ENCODE data around the gene KPTN.

The KPTN gene

DNA sequence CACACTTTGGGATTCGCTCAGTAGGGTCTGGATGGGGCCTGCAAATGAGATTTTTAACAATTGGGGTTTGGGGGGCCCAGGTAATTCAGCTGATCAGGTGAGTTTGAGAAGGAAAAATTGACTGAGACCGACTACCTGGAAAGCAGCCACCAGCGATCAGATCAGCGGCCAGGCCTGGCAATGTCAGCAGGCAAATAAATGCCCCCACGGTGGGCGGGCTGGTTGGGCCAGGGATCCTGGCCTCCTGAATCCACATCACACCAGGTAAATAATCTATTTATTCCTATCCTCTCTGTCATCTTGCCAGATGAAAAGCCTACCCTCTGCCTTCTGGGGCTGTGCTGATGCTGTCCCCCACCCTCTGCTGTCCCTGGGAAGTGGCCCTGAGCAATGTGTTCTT is 21.5 kb upstream of the KPTN start:
- no peak for DNase-seq (ENCODE audit: low read depth)
- in situ Hi-C loops (cut with HindIII; ENCODE audit: low sequenced_read_pairs): no loop called here
- TF ChIP-seq, protein P1, sequence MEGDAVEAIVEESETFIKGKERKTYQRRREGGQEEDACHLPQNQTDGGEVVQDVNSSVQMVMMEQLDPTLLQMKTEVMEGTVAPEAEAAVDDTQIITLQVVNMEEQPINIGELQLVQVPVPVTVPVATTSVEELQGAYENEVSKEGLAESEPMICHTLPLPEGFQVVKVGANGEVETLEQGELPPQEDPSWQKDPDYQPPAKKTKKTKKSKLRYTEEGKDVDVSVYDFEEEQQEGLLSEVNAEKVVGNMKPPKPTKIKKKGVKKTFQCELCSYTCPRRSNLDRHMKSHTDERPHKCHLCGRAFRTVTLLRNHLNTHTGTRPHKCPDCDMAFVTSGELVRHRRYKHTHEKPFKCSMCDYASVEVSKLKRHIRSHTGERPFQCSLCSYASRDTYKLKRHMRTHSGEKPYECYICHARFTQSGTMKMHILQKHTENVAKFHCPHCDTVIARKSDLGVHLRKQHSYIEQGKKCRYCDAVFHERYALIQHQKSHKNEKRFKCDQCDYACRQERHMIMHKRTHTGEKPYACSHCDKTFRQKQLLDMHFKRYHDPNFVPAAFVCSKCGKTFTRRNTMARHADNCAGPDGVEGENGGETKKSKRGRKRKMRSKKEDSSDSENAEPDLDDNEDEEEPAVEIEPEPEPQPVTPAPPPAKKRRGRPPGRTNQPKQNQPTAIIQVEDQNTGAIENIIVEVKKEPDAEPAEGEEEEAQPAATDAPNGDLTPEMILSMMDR (IDR thresholded peaks at IDR 0.05; ENCODE audit: low read depth, low read length, missing control alignments): no peak
- H3K4me3 ChIP-seq (ENCODE audit: low read depth, low read length): no peak overlapping the region

DNA sequence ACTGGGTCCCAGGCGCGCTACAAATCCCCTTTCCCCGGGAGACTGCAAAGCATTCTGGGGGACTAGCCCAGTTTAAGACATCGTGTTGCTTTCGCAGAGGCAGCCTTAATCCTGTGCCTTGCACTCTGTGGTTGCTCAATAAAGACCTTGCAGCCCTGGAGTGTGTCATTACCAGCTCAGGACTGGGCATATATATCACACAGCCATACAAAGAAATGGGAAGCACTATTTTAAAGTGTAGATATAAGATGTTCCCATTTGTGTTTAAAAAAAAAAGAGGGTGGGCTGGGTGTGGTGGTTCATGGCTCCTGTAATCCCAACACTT is 19.8 kb upstream of the KPTN start:
- no peak overlapping the region for H3K4me3 ChIP-seq (ENCODE audit: low read depth, low read length)
- TF ChIP-seq, protein P1 (IDR thresholded peaks at IDR 0.05; ENCODE audit: low read depth, low read length, missing control alignments): no peak
- in situ Hi-C loops (cut with HindIII; ENCODE audit: low sequenced_read_pairs): no loop called here
- DNase-seq (ENCODE audit: low read depth): no peak

DNA sequence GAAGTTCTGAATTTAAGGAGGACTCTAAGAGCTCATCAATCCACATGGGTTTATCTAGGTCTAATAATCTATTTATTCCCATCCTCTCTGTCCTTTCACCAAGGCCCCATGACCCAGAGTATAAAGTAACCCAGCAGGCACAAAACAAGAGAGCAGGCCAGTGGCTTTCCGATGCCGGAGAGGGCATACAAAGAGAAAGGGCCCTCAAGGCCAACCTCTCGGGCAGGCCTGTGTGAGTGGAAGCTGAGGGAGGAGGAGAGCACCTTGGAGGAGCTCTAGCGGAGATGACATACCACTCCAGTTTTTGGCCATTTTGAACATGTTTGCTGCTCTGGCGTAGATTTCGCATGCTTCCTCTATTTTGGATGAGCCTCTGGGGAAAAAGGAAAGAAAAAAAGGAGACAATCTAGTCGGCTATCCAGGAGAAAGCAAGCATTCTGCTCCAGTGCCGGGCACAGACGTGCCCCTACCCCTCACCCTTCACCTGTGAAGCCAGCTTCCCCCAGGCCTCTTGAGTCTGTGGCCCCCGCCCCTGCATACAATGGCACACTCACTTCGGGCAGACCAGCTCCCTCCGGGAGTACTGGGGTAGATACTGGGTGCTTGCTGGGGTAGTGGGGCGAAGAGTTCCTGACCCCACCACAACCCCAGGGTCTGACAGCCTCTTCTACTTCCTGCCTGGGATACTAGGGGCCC is 19.3 kb upstream of the KPTN start:
- in situ Hi-C loops (cut with HindIII; ENCODE audit: low sequenced_read_pairs): no loop called here
- TF ChIP-seq, protein P1 (IDR thresholded peaks at IDR 0.05; ENCODE audit: low read depth, low read length, missing control alignments): no peak
- no peak for DNase-seq (ENCODE audit: low read depth)
- no peak overlapping the region for H3K4me3 ChIP-seq (ENCODE audit: low read depth, low read length)

DNA sequence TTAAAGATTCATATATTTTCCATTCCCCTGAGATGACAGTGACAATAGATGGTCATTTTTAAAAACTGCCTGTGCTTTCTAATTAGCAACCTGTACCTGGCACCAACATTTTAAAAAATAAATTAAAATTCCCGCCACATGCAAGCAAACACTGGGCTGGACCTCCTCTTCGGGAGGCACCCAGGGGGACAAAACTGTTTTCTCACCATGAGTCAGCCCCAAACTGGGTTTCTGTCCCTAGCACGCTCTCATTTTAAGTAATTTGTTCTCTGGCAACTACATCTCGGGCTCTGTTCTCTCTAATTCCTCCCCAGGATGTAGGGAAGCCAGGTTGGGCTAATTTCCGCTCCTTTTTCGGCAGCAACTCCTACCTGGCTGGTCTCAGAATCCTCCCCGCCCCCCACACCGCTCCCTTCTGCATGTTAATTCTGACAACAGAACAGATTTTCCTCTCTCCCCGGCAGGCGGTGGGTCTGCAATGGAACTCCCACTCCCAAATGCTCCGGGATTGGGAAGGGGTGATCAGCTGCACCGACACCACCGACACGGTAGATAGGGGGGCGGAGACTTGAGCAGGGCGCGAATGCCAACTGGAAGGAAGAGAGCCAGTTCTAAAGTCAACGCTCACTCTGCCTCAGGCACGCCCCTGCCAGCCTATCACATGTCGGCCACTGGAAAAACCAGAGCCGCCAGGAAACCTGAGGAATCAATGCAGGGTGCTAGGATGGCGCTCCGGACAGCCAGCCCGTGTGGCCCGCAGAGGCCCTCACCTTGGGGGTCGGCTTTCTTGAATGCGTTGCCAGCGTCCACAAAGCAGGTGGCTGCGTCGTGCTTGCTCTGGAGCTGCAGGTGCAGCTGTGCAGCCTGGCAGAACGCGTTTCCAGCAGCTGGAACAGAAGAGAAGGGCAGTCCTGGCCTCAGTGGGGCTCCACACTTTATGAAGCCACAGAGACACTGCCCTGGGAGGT is 16.1 kb upstream of the KPTN start:
- in situ Hi-C loops (cut with HindIII; ENCODE audit: low sequenced_read_pairs): no loop called here
- TF ChIP-seq, protein P1 (IDR thresholded peaks at IDR 0.05; ENCODE audit: low read depth, low read length, missing control alignments): no peak
- DNase-seq (ENCODE audit: low read depth): no peak
- H3K4me3 ChIP-seq (ENCODE audit: low read depth, low read length): no peak overlapping the region

DNA sequence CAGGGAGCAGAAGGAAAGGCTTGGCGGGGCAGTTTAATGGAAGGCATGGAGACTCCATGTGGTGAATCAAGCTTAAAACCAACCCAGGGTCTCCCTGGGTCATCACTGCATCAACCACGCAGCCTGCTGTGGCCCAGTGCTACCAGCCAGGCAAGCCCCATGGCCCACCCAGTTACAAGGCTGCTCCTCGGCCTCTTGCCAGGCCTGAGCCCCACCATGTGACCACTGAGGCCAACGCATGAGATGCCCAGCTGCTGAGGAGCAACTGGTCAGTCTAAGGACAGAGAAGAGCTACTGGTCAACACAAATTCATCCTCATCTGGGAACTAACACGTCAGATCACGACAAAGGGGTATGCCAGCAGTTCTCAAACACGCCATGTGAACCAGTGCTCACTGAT is 15.4 kb upstream of the KPTN start:
- no peak for DNase-seq (ENCODE audit: low read depth)
- TF ChIP-seq, protein P1 (IDR thresholded peaks at IDR 0.05; ENCODE audit: low read depth, low read length, missing control alignments): no peak
- no peak overlapping the region for H3K4me3 ChIP-seq (ENCODE audit: low read depth, low read length)
- in situ Hi-C loops (cut with HindIII; ENCODE audit: low sequenced_read_pairs): no loop called here

DNA sequence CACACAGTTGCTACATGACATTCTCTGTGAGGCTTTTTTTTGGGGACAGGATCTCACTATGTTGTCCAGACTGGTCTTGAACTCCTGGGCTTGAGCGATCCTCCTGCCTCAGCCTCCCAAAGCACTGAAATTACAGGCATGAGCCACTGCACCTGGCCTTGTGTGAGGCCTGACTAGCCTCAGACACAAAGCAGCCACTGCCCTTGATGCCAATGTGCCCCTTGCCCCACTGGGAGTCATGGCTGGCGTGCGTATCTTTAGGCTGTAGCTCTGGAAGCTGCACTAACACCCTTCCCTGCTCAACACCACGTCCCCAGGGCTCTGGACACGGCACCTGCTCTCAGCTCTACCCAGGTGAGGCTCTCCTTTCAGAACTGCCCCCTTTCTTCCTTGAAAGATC is 14.5 kb upstream of the KPTN start:
- TF ChIP-seq, protein P1 (IDR thresholded peaks at IDR 0.05; ENCODE audit: low read depth, low read length, missing control alignments): no peak
- in situ Hi-C loops (cut with HindIII; ENCODE audit: low sequenced_read_pairs): no loop called here
- no peak for DNase-seq (ENCODE audit: low read depth)
- H3K4me3 ChIP-seq (ENCODE audit: low read depth, low read length): no peak overlapping the region

Measured in astrocyte of the cerebellum (primary cell).